ENCODE results near the gene FERMT2. TPM values are rescaled to one million over a fixed set of nuclear protein-coding genes. Genes with fewer than 3 reads are reported as not detected.
A peak's percentile ranks its signal among the peaks of the same experiment; 100 is the strongest.

FERMT2 gene
- total RNA-seq, 1 experiment from 2014 or later, result 38.6 TPM

DNA sequence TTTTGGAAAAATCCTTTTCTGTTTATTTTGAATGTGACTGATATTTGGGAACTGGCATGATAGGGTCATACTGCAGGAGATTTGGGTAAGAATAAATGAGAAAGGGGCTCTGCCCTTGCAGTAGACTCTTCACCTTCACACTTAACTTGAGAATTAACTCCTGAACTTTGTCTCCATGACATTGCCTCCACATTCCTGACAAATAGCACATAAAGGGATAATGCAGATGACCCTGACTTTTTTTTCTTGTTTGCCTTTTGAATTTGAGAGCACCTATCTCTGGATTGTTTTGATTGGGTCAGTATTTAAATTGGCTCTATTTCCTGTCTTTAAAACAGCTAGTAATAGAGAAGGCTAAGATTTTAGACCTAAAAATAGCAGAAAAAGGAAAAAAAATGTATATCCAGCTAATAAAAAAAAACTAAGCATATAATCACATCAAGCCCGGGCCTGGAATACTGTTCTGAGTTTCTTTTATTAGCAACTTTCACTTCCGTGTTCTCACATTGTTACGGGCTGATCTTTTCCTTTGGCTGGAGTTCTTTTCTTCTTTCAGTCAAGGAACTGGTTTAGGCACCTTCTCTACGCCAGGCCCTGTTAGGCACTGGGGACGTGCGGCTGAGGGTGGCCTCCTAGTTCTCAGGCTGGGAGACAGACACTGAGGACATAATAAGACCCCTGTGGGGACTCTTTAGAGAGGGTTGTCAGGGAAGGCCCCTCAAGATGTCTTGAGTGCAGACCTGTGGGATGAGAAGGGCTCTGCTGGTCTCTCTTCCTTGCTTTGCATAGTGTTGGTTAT lies 106.4 kb downstream of the FERMT2 start:
- CTCF ChIA-PET, result no interaction called here
- POLR2A ChIA-PET (ENCODE audit: unreplicated experiment), result no interaction called here
- TF ChIP-seq, protein P1, sequence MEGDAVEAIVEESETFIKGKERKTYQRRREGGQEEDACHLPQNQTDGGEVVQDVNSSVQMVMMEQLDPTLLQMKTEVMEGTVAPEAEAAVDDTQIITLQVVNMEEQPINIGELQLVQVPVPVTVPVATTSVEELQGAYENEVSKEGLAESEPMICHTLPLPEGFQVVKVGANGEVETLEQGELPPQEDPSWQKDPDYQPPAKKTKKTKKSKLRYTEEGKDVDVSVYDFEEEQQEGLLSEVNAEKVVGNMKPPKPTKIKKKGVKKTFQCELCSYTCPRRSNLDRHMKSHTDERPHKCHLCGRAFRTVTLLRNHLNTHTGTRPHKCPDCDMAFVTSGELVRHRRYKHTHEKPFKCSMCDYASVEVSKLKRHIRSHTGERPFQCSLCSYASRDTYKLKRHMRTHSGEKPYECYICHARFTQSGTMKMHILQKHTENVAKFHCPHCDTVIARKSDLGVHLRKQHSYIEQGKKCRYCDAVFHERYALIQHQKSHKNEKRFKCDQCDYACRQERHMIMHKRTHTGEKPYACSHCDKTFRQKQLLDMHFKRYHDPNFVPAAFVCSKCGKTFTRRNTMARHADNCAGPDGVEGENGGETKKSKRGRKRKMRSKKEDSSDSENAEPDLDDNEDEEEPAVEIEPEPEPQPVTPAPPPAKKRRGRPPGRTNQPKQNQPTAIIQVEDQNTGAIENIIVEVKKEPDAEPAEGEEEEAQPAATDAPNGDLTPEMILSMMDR (conservative IDR thresholded peaks at IDR 0.05; ENCODE audit: low read depth, low read length), result no peak
- TF ChIP-seq EZH2phosphoT487 (IDR thresholded peaks at IDR 0.05; ENCODE audit: borderline replicate concordance, low read length) (no peak), EZH2 (IDR thresholded peaks at IDR 0.05; ENCODE audit: low read length, unreplicated experiment) (no peak)
- no peak overlapping the region for H3K4me3 ChIP-seq (ENCODE audit: low read length)
- no peak overlapping the region for H3K4me2 ChIP-seq (ENCODE audit: low read length)
- H3K27ac ChIP-seq (ENCODE audit: low read length), result no peak overlapping the region
- H3F3A ChIP-seq (ENCODE audit: low read length, unreplicated experiment), result no peaks in the 10 kb centered on the region
- ATAC-seq (no peak), DNase-seq (no peak)
- no peaks in the 10 kb centered on the region for H3K79me2 ChIP-seq (ENCODE audit: low read length)
- no peaks in the 10 kb centered on the region for H3K9me2 ChIP-seq (replicated peaks; ENCODE audit: low read length)
- no peaks in the 10 kb centered on the region for H3K36me3 ChIP-seq (ENCODE audit: low read depth, low read length)
- H4K20me1 ChIP-seq (ENCODE audit: low read length), result no peaks in the 10 kb centered on the region
- BruUV-seq (replicated peaks), result no TSS peak
- intact Hi-C loops (cut with micrococcal nuclease), result no loop called here
- H3K9me3 ChIP-seq (ENCODE audit: low read length), result no peaks in the 10 kb centered on the region
- H2AFZ ChIP-seq (ENCODE audit: low read length), result no peak overlapping the region
- H3K27me3 ChIP-seq (ENCODE audit: low read length), result no peaks in the 10 kb centered on the region
- H3K4me1 ChIP-seq (ENCODE audit: insufficient read depth, low read length), result peaks cover 11% of the 10 kb centered on the region
- no peak overlapping the region for H3K9ac ChIP-seq (ENCODE audit: low read length)

DNA sequence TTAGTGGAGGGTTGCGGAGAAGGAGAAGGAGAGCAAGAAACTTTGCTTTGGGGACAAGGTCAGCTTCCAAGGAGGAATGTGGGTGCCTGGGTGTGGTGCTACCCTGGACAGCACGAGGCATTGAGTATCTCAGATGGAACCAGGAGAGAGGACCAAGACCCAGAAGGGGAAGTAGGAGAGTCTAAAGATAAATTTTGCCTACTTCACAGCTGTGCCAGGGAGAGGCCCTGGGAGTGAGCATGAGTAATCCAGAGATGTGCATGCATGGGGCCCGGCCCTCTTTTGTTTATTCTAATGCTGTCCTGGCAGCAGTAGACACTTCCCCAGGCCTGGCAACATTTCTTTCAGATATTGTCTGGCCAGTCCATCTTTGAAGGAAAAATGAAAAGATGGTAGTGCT lies 110.0 kb downstream of the FERMT2 start:
- CTCF ChIA-PET, result no interaction called here
- Histone ChIP-seq H3K9me3 (ENCODE audit: low read length) (no peaks in the 10 kb centered on the region), H3K27me3 (ENCODE audit: low read length) (no peaks in the 10 kb centered on the region), H3K79me2 (ENCODE audit: low read length) (no peaks in the 10 kb centered on the region), H3K4me3 (ENCODE audit: low read length) (no peak overlapping the region), H3K27ac (ENCODE audit: low read length) (peak overlapping the region; percentile 28; the same call in 1 of the 2 replicates), H3K9ac (ENCODE audit: low read length) (no peak overlapping the region), H3F3A (ENCODE audit: low read length, unreplicated experiment) (no peaks in the 10 kb centered on the region), H3K4me2 (ENCODE audit: low read length) (no peak overlapping the region), H3K4me1 (ENCODE audit: insufficient read depth, low read length) (peaks cover 15% of the 10 kb centered on the region), H4K20me1 (ENCODE audit: low read length) (no peaks in the 10 kb centered on the region), H2AFZ (ENCODE audit: low read length) (peak overlapping the region; percentile 32), H3K9me2 (replicated peaks; ENCODE audit: low read length) (no peaks in the 10 kb centered on the region), H3K36me3 (ENCODE audit: low read depth, low read length) (no peaks in the 10 kb centered on the region)
- ATAC-seq (peak; percentile 100), DNase-seq (peak; percentile 72)
- TF ChIP-seq EZH2 (IDR thresholded peaks at IDR 0.05; ENCODE audit: low read length, unreplicated experiment), result no peak
- TF ChIP-seq, protein P1 (conservative IDR thresholded peaks at IDR 0.05; ENCODE audit: low read depth, low read length), result no peak
- TF ChIP-seq EZH2phosphoT487 (IDR thresholded peaks at IDR 0.05; ENCODE audit: borderline replicate concordance, low read length), result no peak
- no TSS peak for BruUV-seq (replicated peaks)
- POLR2A ChIA-PET (ENCODE audit: unreplicated experiment), result interaction anchor here (0.5 kb wide), 1 partner anchor 34 kb away, joined by 4 read pairs; no protein-coding TSS in a partner anchor
- intact Hi-C loops (cut with micrococcal nuclease), result no loop called here

DNA sequence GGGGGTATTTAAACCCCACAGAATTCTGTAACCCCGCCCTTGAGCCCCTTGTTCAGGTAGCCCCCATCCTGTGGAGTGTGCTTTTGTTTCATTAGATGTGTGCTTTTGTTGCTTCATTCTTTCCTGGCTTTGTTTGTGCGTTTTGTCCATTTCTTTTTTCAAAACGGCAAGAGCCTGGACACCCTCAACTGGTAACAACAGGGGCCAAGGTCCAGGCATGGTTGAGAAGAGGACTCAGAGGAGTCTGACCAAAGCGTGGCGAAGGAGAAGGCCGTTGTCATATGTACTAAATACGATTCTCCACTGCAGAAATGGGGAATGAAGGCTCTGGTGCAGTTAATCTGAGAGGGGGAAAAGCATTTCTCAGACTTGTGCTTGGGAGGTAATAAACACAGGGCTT lies 113.4 kb downstream of the FERMT2 start:
- no peak overlapping the region for H3K27ac ChIP-seq (ENCODE audit: low read length)
- TF ChIP-seq, protein P1 (conservative IDR thresholded peaks at IDR 0.05; ENCODE audit: low read depth, low read length), result no peak
- TF ChIP-seq EZH2 (IDR thresholded peaks at IDR 0.05; ENCODE audit: low read length, unreplicated experiment) (no peak), EZH2phosphoT487 (IDR thresholded peaks at IDR 0.05; ENCODE audit: borderline replicate concordance, low read length) (no peak)

More for the DNA sequence above, 113.4 kb downstream of the FERMT2 start:
- H3K79me2 ChIP-seq (ENCODE audit: low read length), result no peaks in the 10 kb centered on the region
- H3K9me2 ChIP-seq (replicated peaks; ENCODE audit: low read length), result no peaks in the 10 kb centered on the region
- no peaks in the 10 kb centered on the region for H3K9me3 ChIP-seq (ENCODE audit: low read length)
- CTCF ChIA-PET, result no interaction called here
- intact Hi-C loops (cut with micrococcal nuclease), result loop anchor here (5.0 kb wide), 1 partner anchor 670 kb away; no protein-coding TSS in a partner anchor
- no TSS peak for BruUV-seq (replicated peaks)
- peaks cover 35% of the 10 kb centered on the region for H3K4me1 ChIP-seq (ENCODE audit: insufficient read depth, low read length)
- DNase-seq, result no peak
- H3K36me3 ChIP-seq (ENCODE audit: low read depth, low read length), result no peaks in the 10 kb centered on the region
- H3K4me3 ChIP-seq (ENCODE audit: low read length), result no peak overlapping the region
- no peaks in the 10 kb centered on the region for H3F3A ChIP-seq (ENCODE audit: low read length, unreplicated experiment)
- no peaks in the 10 kb centered on the region for H4K20me1 ChIP-seq (ENCODE audit: low read length)
- H3K4me2 ChIP-seq (ENCODE audit: low read length), result no peak overlapping the region
- no peaks in the 10 kb centered on the region for H3K27me3 ChIP-seq (ENCODE audit: low read length)
- no peak overlapping the region for H2AFZ ChIP-seq (ENCODE audit: low read length)
- POLR2A ChIA-PET (ENCODE audit: unreplicated experiment), result no interaction called here
- H3K9ac ChIP-seq (ENCODE audit: low read length), result no peak overlapping the region
- ATAC-seq, result no peak
